Stimulated activated CD4-positive, alpha-beta T cell treated with anti-CD3 and anti-CD28 coated beads, TNF-alpha, amount 100 ng/mL, for 4 hours (primary cell): ENCODE results near the gene ARMS2.

Source experiments
- DNase-seq, 3 experiments: peaks; one replicate each; pipeline ENCODE4 v3.0.0-alpha.2; 2020; ENCODE audit warnings: low read depth in 3 of 3

ARMS2 gene

GRCh38 chr10:122471531-122472177 is 17.2 kb downstream of the ARMS2 start:
- DNase-seq: no peak

DNA sequence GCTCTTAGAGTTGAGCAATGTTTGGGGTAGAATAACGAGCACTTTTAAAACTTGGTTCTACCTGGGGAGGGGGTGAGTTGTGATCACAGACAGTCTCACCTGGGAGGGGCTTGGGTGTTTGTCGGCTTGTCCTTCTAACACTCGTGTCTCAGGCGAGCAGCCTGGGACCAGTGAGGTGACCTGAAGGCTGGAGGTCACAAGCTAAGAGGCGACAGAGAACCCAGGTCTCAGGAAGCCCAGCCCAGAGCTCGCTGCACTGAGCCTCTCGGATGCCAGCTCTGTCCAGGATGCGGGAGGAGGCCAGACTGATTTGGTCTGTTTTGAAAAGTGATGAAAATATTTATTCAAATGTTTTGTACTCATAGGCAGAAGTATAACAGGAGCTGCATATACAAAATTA is 18.7 kb downstream of the ARMS2 start:
- no peak for DNase-seq

- no peak for DNase-seq
Measured at GRCh38 chr10:122474131-122474818, 19.8 kb downstream of the ARMS2 start.

- no peak for DNase-seq
Measured at GRCh38 chr10:122475100-122475499, 20.6 kb downstream of the ARMS2 start.

GRCh38 chr10:122475591-122476332 is 21.3 kb downstream of the ARMS2 start:
- DNase-seq: no peak

GRCh38 chr10:122476333-122476695 is 21.9 kb downstream of the ARMS2 start:
- DNase-seq: no peak

DNA sequence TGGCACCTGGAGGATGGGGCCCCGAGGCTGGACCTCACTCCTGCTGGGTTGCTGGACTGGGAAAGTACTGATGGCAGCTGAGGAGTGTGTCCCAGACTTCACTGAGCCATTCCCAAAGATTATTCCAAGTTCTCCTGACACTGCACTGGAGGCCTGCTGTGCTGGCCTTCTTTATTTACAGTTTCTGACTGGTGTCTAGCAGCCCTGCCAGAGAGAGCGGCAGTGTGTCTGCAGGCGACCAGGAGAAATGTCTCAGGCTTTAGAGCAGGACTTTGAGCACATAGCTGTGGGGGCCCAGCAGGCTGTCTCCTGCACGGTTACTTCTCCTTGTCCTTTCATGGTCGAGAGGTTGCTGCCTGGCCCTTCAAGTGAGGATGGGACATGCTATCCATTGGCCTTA is 23.0 kb downstream of the ARMS2 start:
- no peak for DNase-seq

DNA sequence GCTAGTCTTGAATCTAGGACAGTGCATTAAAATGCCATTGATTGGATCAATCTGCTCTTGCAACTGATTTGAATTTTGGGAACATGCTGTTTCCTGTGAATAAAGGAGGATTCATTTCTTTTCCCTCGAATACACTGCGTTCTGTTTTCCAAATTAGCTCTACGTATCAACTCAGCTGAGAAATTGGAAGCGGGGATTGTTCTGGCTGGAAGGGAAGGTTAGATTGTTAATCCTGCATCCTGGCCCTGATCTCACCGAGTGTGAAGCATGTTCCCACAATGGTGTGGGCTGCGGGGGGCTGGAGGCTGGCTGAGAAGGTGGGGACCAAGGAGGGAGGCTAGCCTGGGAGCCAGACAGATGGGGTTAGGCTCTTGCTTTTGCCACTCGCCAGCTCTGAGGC is 24.5 kb downstream of the ARMS2 start:
- no peak for DNase-seq

DNA sequence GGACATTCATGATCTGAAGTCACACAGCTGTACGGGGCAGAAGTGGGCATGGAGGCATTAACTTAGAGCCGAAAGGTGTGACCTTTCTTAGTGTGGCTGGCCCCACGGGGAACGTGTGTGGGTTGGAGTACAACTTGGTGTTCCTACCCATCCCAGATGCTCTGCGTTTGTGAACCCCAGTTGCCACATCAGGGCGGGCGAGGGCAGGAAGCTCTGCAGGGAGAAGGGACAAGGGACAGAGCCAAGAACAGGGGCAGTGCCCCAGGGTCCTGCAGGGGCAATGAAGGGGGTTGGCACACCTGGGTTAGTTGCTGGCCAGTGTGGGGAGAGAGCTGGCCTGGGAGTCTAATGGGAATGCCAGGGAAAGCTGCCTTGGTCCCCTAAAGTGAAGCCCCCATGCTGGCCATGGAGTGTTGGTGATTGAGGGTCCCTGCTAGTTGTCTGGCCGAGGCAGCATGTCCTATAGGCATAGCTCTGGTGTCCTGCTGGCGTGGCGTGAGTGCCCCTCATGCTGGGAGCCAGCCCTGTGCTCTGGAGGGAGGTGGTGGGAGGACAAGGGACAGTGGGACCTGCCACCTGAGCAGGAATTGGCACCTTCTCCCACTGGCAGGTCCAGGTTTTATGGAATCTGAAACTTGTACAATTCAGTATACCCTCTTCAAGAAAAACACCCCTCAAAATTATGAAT is 25.8 kb downstream of the ARMS2 start:
- DNase-seq: no peak

DNA sequence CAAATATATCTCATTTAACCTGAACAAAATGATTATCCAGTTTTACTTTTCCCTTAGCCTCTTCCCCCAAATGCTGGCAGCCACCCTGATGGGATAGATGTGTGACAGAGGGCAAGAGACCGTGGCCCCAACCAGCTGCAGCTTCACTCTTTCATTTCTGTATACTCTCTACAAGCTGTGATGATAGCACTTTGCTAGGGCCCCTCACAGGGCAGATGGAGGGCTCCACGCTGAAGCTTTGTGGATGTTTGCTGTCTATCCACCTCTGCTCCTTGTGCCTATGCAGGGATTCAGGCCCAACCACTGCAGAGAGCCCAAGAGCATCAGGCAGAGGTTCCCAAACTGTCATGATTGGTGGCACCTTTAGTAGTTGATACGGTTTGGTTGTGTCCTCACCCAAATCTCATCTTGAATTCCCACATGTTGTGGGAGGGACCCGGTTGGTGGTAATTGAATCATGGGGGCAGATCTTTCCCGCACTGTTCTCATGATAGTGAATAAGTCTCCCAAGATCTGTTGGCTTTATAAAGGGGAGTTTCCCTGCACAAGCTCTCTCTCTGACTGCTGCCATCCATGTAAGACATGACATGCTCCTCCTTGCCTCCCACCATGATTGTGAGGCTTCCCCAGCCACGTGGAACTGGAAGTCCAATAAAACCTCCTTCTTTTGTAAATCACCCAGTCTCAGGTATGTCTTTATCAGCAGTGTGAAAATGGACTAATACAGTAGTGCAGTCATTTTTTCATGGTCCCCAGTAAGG is 27.0 kb downstream of the ARMS2 start:
- no peak for DNase-seq

DNA sequence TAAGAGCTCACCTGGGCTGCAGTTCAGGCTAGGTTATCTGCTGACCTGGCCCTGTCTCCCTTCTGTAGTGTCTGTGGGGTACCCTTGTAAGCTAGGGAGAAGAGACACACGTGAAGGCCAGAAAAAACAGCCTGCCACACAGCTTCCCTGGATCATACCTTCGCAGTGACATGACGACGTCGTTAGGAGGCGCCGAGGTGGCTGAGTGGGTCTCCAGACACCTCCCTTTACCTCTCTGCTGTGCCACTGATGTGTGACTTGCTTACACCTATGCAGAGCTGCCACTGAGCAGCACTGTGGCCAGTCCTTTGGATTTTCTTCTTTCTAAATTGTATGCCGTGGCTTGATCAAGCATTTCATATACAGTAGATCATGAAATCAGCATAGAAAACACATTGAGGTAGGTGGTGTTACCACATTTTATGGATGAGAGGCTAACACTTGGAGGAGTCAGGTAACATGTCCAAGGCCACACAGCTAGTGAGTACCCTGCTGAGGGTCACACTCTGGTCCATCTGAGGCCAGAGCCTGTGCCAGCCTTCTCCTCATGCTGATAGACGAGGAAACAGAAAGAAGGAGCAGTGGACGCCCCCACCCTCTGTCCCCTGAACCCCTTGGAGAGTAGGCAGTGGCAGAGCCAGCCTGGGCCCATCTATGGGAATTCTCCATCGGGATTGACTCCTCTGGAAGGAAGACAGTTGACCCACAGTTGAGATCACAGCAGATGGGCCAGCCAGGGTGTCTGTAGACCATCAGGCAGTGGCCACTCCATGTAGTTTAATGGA is 30.0 kb downstream of the ARMS2 start:
- DNase-seq: no peak

DNA sequence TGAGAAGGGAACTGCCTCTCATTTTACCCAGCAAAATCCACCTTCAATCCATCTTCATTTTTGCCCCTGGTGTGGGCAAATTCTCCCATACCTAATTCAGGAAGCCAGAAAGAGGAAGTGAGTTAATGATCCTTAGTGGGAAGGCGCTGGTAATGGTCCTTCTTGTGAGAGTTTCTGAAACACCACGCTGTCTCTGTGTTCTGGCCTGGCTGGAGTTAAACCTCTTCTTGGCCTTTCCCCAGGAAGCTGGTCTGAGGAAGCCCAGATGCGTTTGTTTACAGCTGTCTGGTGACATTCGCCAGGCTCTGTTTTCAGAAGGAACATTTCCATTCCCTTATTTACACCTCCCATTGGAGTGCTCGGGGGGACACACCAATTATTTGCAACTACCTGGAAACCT is 31.2 kb downstream of the ARMS2 start:
- no peak for DNase-seq

DNA sequence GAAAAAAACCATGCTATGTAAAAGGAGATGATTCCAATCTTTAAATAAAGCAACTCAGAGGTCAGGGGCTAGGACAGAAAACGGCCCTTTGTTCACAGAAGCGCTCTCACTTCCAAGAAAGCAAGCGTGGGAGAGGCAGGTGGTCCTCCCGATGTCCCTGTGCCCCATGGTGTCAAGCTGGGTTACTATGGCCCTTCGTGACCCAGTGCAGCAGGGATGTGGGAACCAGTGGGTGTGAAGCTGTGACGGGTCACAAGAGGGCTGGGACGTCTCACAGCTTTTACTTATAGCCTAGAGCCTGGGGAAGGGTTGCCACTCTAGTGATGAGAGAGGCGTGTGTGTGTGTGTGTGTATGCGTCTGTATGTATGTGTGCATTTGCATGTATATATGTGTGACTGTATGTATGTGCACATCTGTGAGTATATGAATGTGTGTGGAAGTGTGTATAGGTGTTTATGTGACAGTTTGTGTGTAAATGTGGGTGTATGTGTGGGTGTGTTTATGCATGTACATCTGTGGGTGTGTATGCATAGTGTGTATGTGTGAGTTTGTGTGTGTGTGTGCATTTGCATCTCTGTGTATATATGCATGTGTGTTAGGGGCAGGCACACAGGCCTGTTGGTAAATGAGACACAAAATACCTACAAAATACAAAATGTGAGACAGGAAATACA is 32.1 kb downstream of the ARMS2 start:
- no peak for DNase-seq

DNA sequence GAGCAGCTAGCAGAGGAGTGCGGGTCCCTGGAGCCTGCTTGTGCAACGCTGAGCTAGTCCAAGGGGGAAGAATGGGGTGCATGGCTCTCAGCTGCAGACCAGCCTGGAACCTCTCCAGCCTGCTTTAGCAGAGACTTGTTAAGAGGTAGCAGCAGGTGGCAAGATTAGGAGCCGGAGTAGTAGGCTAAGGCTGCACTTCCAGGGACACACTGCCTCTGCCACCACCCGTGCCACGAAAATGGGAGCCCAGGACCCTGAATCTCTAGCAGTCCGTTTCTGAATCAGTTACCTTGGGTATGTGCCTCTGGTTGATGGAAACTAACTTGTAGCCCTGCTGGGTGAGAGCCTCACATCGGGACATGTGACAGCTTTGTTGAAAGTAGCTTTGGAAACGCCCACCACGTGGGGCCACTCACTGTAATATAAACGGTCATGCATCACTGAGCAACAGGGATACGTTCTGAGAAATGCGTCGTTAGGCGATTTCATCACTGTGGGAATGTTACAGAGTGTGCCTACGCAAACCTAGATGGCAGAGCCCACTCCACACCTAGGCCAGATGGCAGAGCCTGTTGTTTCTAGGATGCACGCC is 32.8 kb downstream of the ARMS2 start:
- DNase-seq: no peak

GRCh38 chr10:122490268-122490667 is 35.8 kb downstream of the ARMS2 start:
- no peak for DNase-seq

DNA sequence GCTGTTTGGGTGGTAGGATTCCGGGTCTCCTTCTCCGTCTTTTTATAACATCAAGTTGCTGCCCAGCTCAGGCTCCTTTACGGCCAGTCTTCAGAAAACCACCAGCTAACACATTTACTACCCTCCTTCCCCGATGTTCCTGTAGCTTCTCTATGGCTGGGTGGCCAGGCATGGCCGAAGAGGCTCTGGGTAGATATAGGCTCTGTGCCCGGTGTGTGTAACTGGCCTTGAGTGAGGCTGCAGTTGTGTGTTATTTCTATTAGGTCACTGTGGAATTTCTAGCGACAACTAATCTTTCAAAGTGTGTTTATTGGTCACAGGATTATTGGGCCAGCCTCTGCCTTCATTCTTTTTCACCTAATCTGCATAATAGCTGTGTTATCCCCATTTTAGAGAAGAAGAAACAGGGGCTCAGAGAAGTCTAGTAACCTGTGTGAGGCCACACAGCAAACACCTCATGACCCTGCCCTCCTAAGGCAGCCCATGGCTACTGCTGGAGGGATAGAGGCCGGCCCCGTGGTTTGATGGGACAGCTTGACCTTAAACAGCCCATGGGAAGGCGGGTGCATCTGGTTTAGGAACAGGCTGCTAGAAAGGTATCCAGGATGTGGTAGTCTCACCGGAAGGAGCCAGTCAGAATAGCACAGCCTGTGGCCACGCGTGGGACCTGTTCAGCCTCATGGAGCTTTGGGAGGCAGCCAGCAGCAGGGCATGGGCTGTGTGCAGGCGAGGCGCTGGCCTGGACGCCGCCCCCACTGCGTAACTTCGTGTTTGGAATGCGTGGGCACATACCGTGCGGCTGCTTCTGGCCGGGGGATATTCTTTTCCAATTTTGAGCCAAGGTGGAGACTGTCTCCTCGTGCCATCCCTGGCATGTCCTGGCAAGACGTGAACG is 36.6 kb downstream of the ARMS2 start:
- no peak for DNase-seq

- DNase-seq: no peak
Measured at GRCh38 chr10:122492006-122492405, 37.6 kb downstream of the ARMS2 start.

GRCh38 chr10:122492999-122493481 is 38.6 kb downstream of the ARMS2 start:
- no peak for DNase-seq

DNA sequence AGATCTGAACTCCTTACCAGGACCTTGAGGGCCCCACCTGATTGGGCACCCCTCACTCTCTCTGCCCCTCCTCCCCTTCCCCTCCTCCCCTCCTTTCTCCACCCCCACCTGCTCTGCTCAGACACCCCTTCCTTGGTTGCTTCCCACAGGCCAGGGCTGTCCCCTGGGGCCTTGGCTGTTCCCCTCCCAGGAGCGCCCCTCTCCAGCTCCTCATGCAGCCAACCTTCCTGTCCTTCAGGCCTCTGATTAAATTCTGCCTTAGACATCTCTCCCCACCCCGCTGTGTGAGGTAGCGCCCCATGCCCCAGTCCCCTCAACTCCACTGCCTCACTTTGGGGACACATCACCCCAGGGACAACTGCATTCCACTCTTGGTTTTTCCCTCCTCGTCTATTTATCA is 39.3 kb downstream of the ARMS2 start:
- DNase-seq: no peak
